Superior temporal gyrus (tissue), 1 donor: ENCODE measurements around the gene PRAMEF18.
A peak's percentile ranks its signal among the peaks of the same experiment; 100 is the strongest.
"Not testable (repeated sequence)": the region's sequence is repeated elsewhere in the genome, so short reads cannot be mapped to it uniquely, and the experiment has no call there.

Source experiments
- DNase-seq: peaks from one replicate; pipeline ENCODE4 v3.0.0-alpha.2; 2016; ENCODE audit errors: extremely low spot score

PRAMEF18 gene

GRCh38 chr1:13225675-13226204, at the start of gene PRAMEF18:
TSS of gene PRAMEF18 (minus strand) at chr1:13226154. CDS start at chr1:13226106, 48 bp downstream.
- not testable (repeated sequence) for DNase-seq

DNA sequence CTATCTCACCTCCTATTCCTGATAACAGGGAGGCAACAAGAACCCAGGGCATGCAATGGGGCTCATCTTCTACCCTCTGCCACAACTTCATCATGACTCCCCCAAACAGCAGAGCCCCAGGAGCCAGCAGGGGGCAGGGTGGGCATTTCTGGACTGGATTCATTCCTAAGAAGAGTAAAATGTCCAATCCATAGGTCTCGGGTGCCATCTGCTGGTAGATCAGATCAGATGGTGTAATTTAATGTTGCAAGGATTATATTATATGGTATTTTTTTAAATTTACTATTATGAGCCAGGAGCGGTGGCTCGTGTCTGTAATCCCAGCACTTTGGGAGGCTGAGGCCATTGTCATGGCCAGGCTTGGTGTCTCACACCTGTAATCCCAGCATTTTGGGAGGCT, 39.2 kb upstream of the PRAMEF18 start:
- not testable (repeated sequence) for DNase-seq

DNA sequence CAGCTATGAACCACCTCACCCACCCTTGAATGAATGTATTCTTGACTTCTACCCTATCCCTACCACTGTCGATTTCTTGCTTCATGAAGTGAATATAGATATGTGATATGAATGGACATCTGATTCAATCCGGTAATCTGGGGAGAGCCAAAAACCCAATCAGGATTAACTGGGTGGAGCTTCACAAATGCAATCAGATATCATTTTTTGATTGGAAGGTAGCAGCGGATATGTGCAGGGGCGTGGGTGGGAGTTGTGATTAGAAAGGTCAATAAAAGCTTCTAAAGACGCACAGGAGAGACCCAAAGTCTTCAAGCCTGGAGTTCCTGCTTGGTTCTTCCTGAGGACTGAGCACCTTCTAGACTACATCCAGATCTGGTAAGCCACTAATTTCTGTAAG, 27.9 kb upstream of the PRAMEF18 start, which contains the start of gene PRAMEF5:
PRAMEF5 (plus strand) TSS at position 301 of the 400 bp plus-strand sequence. CDS start 5,071 bp downstream, outside the sequence.
- not testable (repeated sequence) for DNase-seq

GRCh38 chr1:13247122-13247521, 21.2 kb upstream of the PRAMEF18 start:
- DNase-seq = not testable (repeated sequence)

GRCh38 chr1:13246554-13246871, 20.6 kb upstream of the PRAMEF18 start:
- DNase-seq = not testable (repeated sequence)

- DNase-seq = not testable (repeated sequence)
Measured at GRCh38 chr1:13245841-13246553, 20.0 kb upstream of the PRAMEF18 start.

GRCh38 chr1:13243536-13244263, 17.7 kb upstream of the PRAMEF18 start:
- DNase-seq = not testable (repeated sequence)

DNA sequence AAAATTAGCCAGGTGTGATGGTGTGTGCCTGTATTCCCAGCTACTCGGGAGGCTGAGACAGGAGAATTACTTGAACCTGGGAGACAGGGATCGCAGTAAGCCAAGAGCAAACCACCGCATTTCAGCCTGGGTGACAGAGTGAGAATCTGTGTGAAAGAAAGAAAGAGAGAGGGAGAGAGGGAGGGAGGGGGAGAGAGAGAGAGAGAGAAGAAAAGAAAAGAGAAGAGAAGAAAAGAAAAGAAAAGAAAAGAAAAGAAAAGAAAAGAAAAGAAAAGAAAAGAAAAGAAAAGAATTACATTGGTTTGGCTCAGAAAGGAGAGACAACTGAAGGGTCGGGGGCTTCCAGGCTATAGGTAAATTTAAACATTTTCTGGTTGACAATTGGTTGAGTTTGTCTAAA, 13.7 kb upstream of the PRAMEF18 start:
- DNase-seq = not testable (repeated sequence)

GRCh38 chr1:13237572-13237971, 11.6 kb upstream of the PRAMEF18 start:
- not testable (repeated sequence) for DNase-seq

- not testable (repeated sequence) for DNase-seq
Measured at GRCh38 chr1:13234057-13234456, 8.1 kb upstream of the PRAMEF18 start.

- not testable (repeated sequence) for DNase-seq
Measured at GRCh38 chr1:13232056-13232455, 6.1 kb upstream of the PRAMEF18 start.

- not testable (repeated sequence) for DNase-seq
Measured at GRCh38 chr1:13231061-13231750, 5.3 kb upstream of the PRAMEF18 start.

- not testable (repeated sequence) for DNase-seq
Measured at GRCh38 chr1:13230601-13231000, 4.6 kb upstream of the PRAMEF18 start.

- DNase-seq = not testable (repeated sequence)
Measured at GRCh38 chr1:13230096-13230495, 4.1 kb upstream of the PRAMEF18 start.

GRCh38 chr1:13228343-13228781, 2.4 kb upstream of the PRAMEF18 start:
- DNase-seq = peak; percentile 20

DNA sequence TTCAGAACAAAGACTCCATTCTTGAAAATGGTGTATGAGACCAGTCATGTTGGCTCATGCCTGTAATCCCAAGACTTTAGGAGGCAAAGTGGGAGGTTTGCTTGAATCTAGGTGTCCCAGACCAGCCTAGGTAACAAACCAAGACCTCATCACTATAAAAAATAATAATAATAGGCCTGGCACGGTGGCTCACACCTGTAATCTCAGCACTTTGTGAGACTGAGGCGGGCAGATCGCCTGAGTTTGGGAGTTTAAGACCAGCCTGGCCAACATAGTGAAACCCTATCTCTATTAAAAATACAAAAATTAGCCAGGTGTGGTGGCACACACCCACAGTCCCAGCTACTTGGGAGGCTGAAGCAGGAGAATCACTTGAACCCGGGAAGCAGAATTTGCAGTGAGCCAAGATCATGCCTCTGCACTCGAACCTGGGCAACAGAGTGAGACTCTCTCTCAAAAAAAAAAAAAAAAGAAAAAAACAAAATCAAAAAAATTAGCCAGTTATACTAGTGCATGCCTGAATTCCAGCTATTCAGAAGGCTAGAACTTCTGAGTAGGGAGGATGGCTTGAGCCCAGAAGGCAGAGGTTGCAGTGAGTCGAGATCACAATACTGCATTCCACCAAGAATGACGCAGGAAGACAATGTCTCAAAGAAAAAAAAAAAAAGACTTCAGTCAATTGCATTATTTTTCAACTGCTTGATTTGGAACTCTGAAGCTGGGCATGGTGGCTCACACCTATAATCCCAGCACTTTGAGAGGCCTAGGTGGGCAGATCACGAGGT, 1.5 kb upstream of the PRAMEF18 start:
- not testable (repeated sequence) for DNase-seq

- no peak for DNase-seq
Measured at GRCh38 chr1:13224480-13225060, 1.4 kb downstream of the PRAMEF18 start.

DNA sequence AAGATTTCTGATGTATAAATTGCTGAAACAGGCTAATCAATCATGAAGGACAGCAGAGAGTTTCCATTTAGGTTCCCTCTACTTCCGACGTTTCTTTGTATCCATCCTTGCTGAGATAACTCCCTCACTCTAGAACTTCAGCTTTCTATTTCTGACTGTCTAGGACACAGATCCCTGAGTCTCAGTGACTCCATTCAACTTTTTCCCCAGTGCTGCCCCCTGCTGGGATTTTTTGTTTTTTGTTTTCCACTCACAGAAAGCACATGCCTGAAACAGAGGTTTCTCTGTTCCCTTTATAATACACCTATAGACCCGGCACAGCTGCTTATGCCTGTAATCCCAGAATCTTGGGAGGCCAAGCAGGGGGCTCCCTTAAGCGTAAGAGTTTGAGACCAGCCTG, 3.2 kb downstream of the PRAMEF18 start:
- DNase-seq = not testable (repeated sequence)

DNA sequence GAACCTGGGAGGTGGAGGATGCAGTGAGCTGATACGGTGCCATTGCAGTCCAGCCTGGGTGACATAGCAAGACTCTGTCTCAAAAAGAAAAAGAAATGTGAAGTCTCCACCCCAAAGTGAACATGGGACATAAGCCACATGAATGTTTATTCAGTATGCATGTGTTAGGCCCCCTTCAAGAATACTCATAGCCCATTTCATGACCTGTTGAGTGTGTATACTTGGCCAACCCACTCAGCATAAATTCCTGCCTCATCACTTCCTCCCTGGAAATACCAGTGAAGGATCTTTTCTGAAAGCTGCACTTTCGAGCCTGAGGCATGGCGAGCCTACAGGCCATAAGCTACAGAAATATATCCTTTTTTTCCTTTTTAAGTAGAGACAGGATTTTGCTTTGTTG, 6.8 kb downstream of the PRAMEF18 start:
- not testable (repeated sequence) for DNase-seq

DNA sequence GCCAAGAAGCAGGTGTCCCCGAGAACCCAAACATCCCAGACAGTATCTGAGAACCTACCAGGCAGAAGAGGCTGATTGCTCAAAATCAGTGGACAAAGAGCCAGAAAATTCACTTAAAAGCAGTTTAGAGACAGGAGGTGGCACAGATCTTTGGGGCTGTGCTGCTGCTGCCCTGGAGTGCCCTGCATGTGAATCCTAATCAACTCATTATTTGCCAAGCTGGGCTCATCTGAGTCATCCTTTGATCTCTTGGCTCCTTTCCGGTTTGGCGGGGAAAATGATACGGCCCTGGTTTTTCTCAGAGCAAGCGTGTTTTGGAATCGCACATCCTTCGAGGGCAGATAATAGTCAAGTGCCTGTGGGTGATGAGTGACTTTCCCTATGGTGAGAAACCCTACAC, 9.3 kb downstream of the PRAMEF18 start:
- not testable (repeated sequence) for DNase-seq

DNA sequence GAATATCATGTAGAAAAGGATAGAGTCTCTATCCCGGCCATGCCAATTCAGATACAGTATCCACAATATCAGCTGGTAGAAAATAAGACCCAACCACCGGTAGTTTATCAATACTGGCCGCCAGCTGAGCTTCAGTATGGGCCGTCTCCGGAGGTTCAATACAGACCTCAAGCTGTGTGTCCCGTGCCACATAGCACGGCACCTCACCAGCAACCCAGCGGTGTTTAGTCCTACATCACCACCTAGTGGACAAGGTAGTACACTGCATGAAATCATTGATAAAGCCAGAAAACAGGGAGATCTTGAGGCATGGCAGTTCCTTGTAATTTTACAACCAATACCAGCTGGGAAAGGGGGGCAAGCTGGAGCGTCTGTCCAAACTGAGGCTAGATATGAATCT, 17.2 kb downstream of the PRAMEF18 start:
- DNase-seq = not testable (repeated sequence)
